Measurements from ENCODE around the gene MACROH2A1. TPM values are rescaled to one million over a fixed set of nuclear protein-coding genes. Genes with fewer than 3 reads are reported as not detected.

MACROH2A1 gene
- total and polyA plus RNA-seq, 4 donors = 135 to 191 (median 179) TPM

- Histone ChIP-seq H3K27me3 (ENCODE audit: control insufficient read depth, insufficient read depth, low read length) (no peaks in the 10 kb centered on the region), H3K4me1 (ENCODE audit: control insufficient read depth, insufficient read depth, low read length) (peaks cover 20% of the 10 kb centered on the region), H3K4me3 (ENCODE audit: low read depth, low read length) (peak overlapping the region; percentile 75), H3K27ac (ENCODE audit: low read depth, low read length) (peak overlapping the region; percentile 92), H3K36me3 (ENCODE audit: control insufficient read depth, insufficient read depth, low read length) (no peaks in the 10 kb centered on the region), H3K9me3 (ENCODE audit: control insufficient read depth, insufficient read depth, low read length) (no peaks in the 10 kb centered on the region)
- DNase-seq (ENCODE audit: low read depth in 4 of 6, low spot score in 6 of 6) = no peak
- WGBS (ENCODE audit: insufficient coverage) = 8% methylated on average over 8 of the region's 25 CpGs
Measured at GRCh38 chr5:135399794-135400542, 937 bp upstream of the MACROH2A1 start.

- Histone ChIP-seq H3K4me1 (ENCODE audit: control insufficient read depth, insufficient read depth, low read length) (peaks cover 20% of the 10 kb centered on the region), H3K4me3 (ENCODE audit: low read depth, low read length) (peak overlapping the region; percentile 75), H3K27me3 (ENCODE audit: control insufficient read depth, insufficient read depth, low read length) (no peaks in the 10 kb centered on the region), H3K36me3 (ENCODE audit: control insufficient read depth, insufficient read depth, low read length) (no peaks in the 10 kb centered on the region), H3K27ac (ENCODE audit: low read depth, low read length) (peak overlapping the region; percentile 64), H3K9me3 (ENCODE audit: control insufficient read depth, insufficient read depth, low read length) (no peaks in the 10 kb centered on the region)
- peak in 3 of 6 donors; percentile 6 to 46 (median 27) for DNase-seq (ENCODE audit: low read depth in 4 of 6, low spot score in 6 of 6)
- WGBS (ENCODE audit: insufficient coverage) = 0% methylated on average over 40 of the region's 43 CpGs
Measured at GRCh38 chr5:135398160-135398854, 724 bp downstream of the MACROH2A1 start.

GRCh38 chr5:135397084-135397483, 1.9 kb downstream of the MACROH2A1 start:
- no peaks in the 10 kb centered on the region for H3K36me3 ChIP-seq (ENCODE audit: control insufficient read depth, insufficient read depth, low read length)
- peaks cover 20% of the 10 kb centered on the region for H3K4me1 ChIP-seq (ENCODE audit: control insufficient read depth, insufficient read depth, low read length)
- WGBS (ENCODE audit: insufficient coverage) = 75% methylated on average over 4 of the region's 5 CpGs
- H3K27me3 ChIP-seq (ENCODE audit: control insufficient read depth, insufficient read depth, low read length) = no peaks in the 10 kb centered on the region
- no peaks in the 10 kb centered on the region for H3K9me3 ChIP-seq (ENCODE audit: control insufficient read depth, insufficient read depth, low read length)
- H3K4me3 ChIP-seq (ENCODE audit: low read depth, low read length) = no peak overlapping the region
- no peak overlapping the region for H3K27ac ChIP-seq (ENCODE audit: low read depth, low read length)
- DNase-seq (ENCODE audit: low read depth in 4 of 6, low spot score in 6 of 6) = no peak

GRCh38 chr5:135396459-135397055, 2.5 kb downstream of the MACROH2A1 start:
- 80% methylated on average over 4 of the region's 4 CpGs for WGBS (ENCODE audit: insufficient coverage)

GRCh38 chr5:135395866-135396265, 3.2 kb downstream of the MACROH2A1 start:
- no peak overlapping the region for H3K27ac ChIP-seq (ENCODE audit: low read depth, low read length)
- no CpG with 5 or more reads among the region's 4 CpGs for WGBS (ENCODE audit: insufficient coverage)
- H3K4me1 ChIP-seq (ENCODE audit: control insufficient read depth, insufficient read depth, low read length) = peaks cover 29% of the 10 kb centered on the region
- H3K36me3 ChIP-seq (ENCODE audit: control insufficient read depth, insufficient read depth, low read length) = no peaks in the 10 kb centered on the region
- no peak overlapping the region for H3K4me3 ChIP-seq (ENCODE audit: low read depth, low read length)
- H3K27me3 ChIP-seq (ENCODE audit: control insufficient read depth, insufficient read depth, low read length) = no peaks in the 10 kb centered on the region
- no peak for DNase-seq (ENCODE audit: low read depth in 4 of 6, low spot score in 6 of 6)
- no peaks in the 10 kb centered on the region for H3K9me3 ChIP-seq (ENCODE audit: control insufficient read depth, insufficient read depth, low read length)

More at GRCh38 chr5:135396459-135397055, 2.5 kb downstream of the MACROH2A1 start:
- H3K27ac ChIP-seq (ENCODE audit: low read depth, low read length) = no peak overlapping the region
- H3K27me3 ChIP-seq (ENCODE audit: control insufficient read depth, insufficient read depth, low read length) = no peaks in the 10 kb centered on the region
- peaks cover 25% of the 10 kb centered on the region for H3K4me1 ChIP-seq (ENCODE audit: control insufficient read depth, insufficient read depth, low read length)
- no peak overlapping the region for H3K4me3 ChIP-seq (ENCODE audit: low read depth, low read length)
- DNase-seq (ENCODE audit: low read depth in 4 of 6, low spot score in 6 of 6) = no peak
- no peaks in the 10 kb centered on the region for H3K9me3 ChIP-seq (ENCODE audit: control insufficient read depth, insufficient read depth, low read length)
- no peaks in the 10 kb centered on the region for H3K36me3 ChIP-seq (ENCODE audit: control insufficient read depth, insufficient read depth, low read length)

- Histone ChIP-seq H3K4me3 (ENCODE audit: low read depth, low read length) (no peak overlapping the region), H3K27ac (ENCODE audit: low read depth, low read length) (no peak overlapping the region), H3K9me3 (ENCODE audit: control insufficient read depth, insufficient read depth, low read length) (no peaks in the 10 kb centered on the region), H3K36me3 (ENCODE audit: control insufficient read depth, insufficient read depth, low read length) (no peaks in the 10 kb centered on the region), H3K4me1 (ENCODE audit: control insufficient read depth, insufficient read depth, low read length) (peaks cover 26% of the 10 kb centered on the region), H3K27me3 (ENCODE audit: control insufficient read depth, insufficient read depth, low read length) (no peaks in the 10 kb centered on the region)
- WGBS (ENCODE audit: insufficient coverage) = 69% methylated on average over 4 of the region's 5 CpGs
- peak in 1 of 6 donors; percentile 5 for DNase-seq (ENCODE audit: low read depth in 4 of 6, low spot score in 6 of 6)
Measured at GRCh38 chr5:135395451-135395850, 3.6 kb downstream of the MACROH2A1 start.

- H3K27me3 ChIP-seq (ENCODE audit: control insufficient read depth, insufficient read depth, low read length) = no peaks in the 10 kb centered on the region
- H3K27ac ChIP-seq (ENCODE audit: low read depth, low read length) = no peak overlapping the region
- H3K4me3 ChIP-seq (ENCODE audit: low read depth, low read length) = no peak overlapping the region
- WGBS (ENCODE audit: insufficient coverage) = 100% methylated on average over 1 of the region's 1 CpG
- no peak for DNase-seq (ENCODE audit: low read depth in 4 of 6, low spot score in 6 of 6)
- no peaks in the 10 kb centered on the region for H3K9me3 ChIP-seq (ENCODE audit: control insufficient read depth, insufficient read depth, low read length)
- H3K36me3 ChIP-seq (ENCODE audit: control insufficient read depth, insufficient read depth, low read length) = peaks cover 7% of the 10 kb centered on the region
- peaks cover 20% of the 10 kb centered on the region for H3K4me1 ChIP-seq (ENCODE audit: control insufficient read depth, insufficient read depth, low read length)
Measured at GRCh38 chr5:135394095-135394494, 4.9 kb downstream of the MACROH2A1 start.

- Histone ChIP-seq H3K9me3 (ENCODE audit: control insufficient read depth, insufficient read depth, low read length) (no peaks in the 10 kb centered on the region), H3K27me3 (ENCODE audit: control insufficient read depth, insufficient read depth, low read length) (no peaks in the 10 kb centered on the region), H3K4me1 (ENCODE audit: control insufficient read depth, insufficient read depth, low read length) (peaks cover 20% of the 10 kb centered on the region), H3K36me3 (ENCODE audit: control insufficient read depth, insufficient read depth, low read length) (peaks cover 11% of the 10 kb centered on the region), H3K4me3 (ENCODE audit: low read depth, low read length) (no peak overlapping the region), H3K27ac (ENCODE audit: low read depth, low read length) (no peak overlapping the region)
- no peak for DNase-seq (ENCODE audit: low read depth in 4 of 6, low spot score in 6 of 6)
- 93% methylated on average over 3 of the region's 3 CpGs for WGBS (ENCODE audit: insufficient coverage)
Measured at GRCh38 chr5:135393691-135394090, 5.3 kb downstream of the MACROH2A1 start.

- 86% methylated on average over 1 of the region's 1 CpG for WGBS (ENCODE audit: insufficient coverage)
- no peaks in the 10 kb centered on the region for H3K9me3 ChIP-seq (ENCODE audit: control insufficient read depth, insufficient read depth, low read length)
- no peaks in the 10 kb centered on the region for H3K27me3 ChIP-seq (ENCODE audit: control insufficient read depth, insufficient read depth, low read length)
- H3K27ac ChIP-seq (ENCODE audit: low read depth, low read length) = no peak overlapping the region
- peaks cover 18% of the 10 kb centered on the region for H3K4me1 ChIP-seq (ENCODE audit: control insufficient read depth, insufficient read depth, low read length)
- H3K36me3 ChIP-seq (ENCODE audit: control insufficient read depth, insufficient read depth, low read length) = peaks cover 12% of the 10 kb centered on the region
- DNase-seq (ENCODE audit: low read depth in 4 of 6, low spot score in 6 of 6) = no peak
- no peak overlapping the region for H3K4me3 ChIP-seq (ENCODE audit: low read depth, low read length)
Measured at GRCh38 chr5:135393229-135393628, 5.8 kb downstream of the MACROH2A1 start.
